ENCODE measurements around the gene VSIG4. TPM values are rescaled to one million over a fixed set of nuclear protein-coding genes. Genes with fewer than 3 reads are reported as not detected.

VSIG4 gene
- total RNA-seq, 2 donors from 2014 or later: 14.8 to 38.9 TPM

DNA sequence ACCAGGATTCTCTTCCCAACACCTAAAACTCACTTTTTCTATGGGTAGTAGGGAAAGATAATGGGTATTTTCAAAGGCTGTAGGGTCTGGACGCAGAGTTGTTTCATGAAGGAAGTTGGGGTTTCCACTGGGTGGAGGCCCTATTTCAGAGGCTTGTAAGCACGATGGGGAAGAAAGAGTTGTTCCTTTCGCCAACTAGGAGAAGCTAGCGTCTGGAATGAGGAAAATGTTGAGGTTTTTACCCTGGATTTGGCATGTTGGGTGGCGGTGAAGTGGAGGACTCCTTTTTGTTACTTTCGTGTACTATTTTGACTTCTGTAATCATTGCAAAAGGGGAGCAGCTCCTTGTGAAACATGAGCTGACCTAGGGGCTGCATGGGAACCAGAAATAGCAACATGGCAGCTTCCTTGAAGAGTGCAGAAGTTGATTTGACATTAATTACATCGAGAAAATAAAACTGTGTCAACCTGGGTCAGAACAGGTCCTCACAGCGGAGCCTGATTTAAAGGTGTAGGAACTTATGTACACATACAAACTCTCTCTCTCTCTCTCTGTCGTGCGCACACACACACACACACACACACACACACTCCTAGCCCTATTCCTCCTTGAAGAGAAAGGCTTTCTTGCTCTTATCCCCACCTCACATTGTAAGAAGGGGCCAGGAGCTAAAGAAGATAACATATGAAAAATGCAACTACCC, 19.1 kb downstream of the VSIG4 start:
- H3K9me3 ChIP-seq: no peaks in the 10 kb centered on the region
- H3K4me1 ChIP-seq: no peaks in the 10 kb centered on the region
- H3K4me3 ChIP-seq: no peak overlapping the region
- no peaks in the 10 kb centered on the region for H3K36me3 ChIP-seq (replicated peaks in 1 of 2; ENCODE audit: insufficient read depth in 1 of 2, low read depth in 2 of 2)
- no peaks in the 10 kb centered on the region for H3K27me3 ChIP-seq
- intact Hi-C loops (cut with DNase I): no loop called here
- no peak overlapping the region for H3K27ac ChIP-seq
- TF ChIP-seq POLR2A (IDR thresholded peaks at IDR 0.05): no peak
- TF ChIP-seq, protein P1, sequence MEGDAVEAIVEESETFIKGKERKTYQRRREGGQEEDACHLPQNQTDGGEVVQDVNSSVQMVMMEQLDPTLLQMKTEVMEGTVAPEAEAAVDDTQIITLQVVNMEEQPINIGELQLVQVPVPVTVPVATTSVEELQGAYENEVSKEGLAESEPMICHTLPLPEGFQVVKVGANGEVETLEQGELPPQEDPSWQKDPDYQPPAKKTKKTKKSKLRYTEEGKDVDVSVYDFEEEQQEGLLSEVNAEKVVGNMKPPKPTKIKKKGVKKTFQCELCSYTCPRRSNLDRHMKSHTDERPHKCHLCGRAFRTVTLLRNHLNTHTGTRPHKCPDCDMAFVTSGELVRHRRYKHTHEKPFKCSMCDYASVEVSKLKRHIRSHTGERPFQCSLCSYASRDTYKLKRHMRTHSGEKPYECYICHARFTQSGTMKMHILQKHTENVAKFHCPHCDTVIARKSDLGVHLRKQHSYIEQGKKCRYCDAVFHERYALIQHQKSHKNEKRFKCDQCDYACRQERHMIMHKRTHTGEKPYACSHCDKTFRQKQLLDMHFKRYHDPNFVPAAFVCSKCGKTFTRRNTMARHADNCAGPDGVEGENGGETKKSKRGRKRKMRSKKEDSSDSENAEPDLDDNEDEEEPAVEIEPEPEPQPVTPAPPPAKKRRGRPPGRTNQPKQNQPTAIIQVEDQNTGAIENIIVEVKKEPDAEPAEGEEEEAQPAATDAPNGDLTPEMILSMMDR (IDR thresholded peaks at IDR 0.05): no peak
- 54 to 59% methylated on average over 10 of the region's 10 CpGs for WGBS, 2 donors
- ATAC-seq: no peak
- DNase-seq: no peak

GRCh38 chrX:66019974-66020373, 19.9 kb downstream of the VSIG4 start:
- Histone ChIP-seq H3K4me3 (no peak overlapping the region), H3K27me3 (no peaks in the 10 kb centered on the region), H3K27ac (no peak overlapping the region), H3K36me3 (replicated peaks in 1 of 2; ENCODE audit: insufficient read depth in 1 of 2, low read depth in 2 of 2) (no peaks in the 10 kb centered on the region), H3K4me1 (no peaks in the 10 kb centered on the region), H3K9me3 (no peaks in the 10 kb centered on the region)
- TF ChIP-seq, protein P1 (IDR thresholded peaks at IDR 0.05): no peak
- no peak for TF ChIP-seq POLR2A (IDR thresholded peaks at IDR 0.05)
- 60 to 64% methylated on average over 2 of the region's 2 CpGs for WGBS, 2 donors
- no peak for DNase-seq
- ATAC-seq: no peak
- intact Hi-C loops (cut with DNase I): no loop called here

DNA sequence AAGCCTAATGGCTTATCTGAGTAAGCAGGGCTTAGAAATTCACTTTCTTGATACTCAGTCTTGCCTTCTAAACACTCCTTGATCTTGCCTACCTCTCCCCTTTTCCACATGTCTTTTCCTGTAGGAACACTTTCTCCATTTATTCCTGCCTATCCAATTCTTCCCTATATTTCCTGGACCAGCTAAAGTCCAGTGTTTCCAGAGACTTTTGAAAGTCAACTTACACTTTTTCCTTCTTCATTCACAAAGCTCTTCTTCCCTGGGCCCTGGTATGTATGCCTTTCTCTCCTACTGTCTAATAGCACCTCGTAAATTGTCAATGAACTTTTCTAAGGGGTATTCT, 20.6 kb downstream of the VSIG4 start:
- DNase-seq (no peak), ATAC-seq (no peak)
- Histone ChIP-seq H3K9me3 (no peaks in the 10 kb centered on the region), H3K4me3 (no peak overlapping the region), H3K4me1 (no peaks in the 10 kb centered on the region), H3K36me3 (replicated peaks in 1 of 2; ENCODE audit: insufficient read depth in 1 of 2, low read depth in 2 of 2) (no peaks in the 10 kb centered on the region), H3K27me3 (no peaks in the 10 kb centered on the region), H3K27ac (no peak overlapping the region)
- no peak for TF ChIP-seq POLR2A (IDR thresholded peaks at IDR 0.05)
- TF ChIP-seq, protein P1 (IDR thresholded peaks at IDR 0.05): no peak
- intact Hi-C loops (cut with DNase I): no loop called here
- WGBS, 2 donors: 46 to 64% methylated on average over 1 of the region's 1 CpG

GRCh38 chrX:66018585-66019309, 21.1 kb downstream of the VSIG4 start:
- DNase-seq: no peak
- no peaks in the 10 kb centered on the region for H3K27me3 ChIP-seq
- no peaks in the 10 kb centered on the region for H3K9me3 ChIP-seq
- ATAC-seq: no peak
- no peaks in the 10 kb centered on the region for H3K36me3 ChIP-seq (replicated peaks in 1 of 2; ENCODE audit: insufficient read depth in 1 of 2, low read depth in 2 of 2)
- H3K4me1 ChIP-seq: no peaks in the 10 kb centered on the region
- no peak overlapping the region for H3K4me3 ChIP-seq
- WGBS, 2 donors: 69 to 85% methylated on average over 4 to 7 of the region's 7 CpGs
- TF ChIP-seq POLR2A (IDR thresholded peaks at IDR 0.05): no peak
- TF ChIP-seq, protein P1 (IDR thresholded peaks at IDR 0.05): no peak
- intact Hi-C loops (cut with DNase I): no loop called here
- H3K27ac ChIP-seq: no peak overlapping the region

Data from body of pancreas (tissue), 4 donors.